SIG-M5 treated with dmso at 0.1 percent for 504 hours (cell line): Measurements from ENCODE around the gene SYNC.
"Not testable (repeated sequence)": the region's sequence is repeated elsewhere in the genome, so short reads cannot be mapped to it uniquely, and the experiment has no call there.

Experiments
- DNase-seq: peaks from one replicate; lab custom pipeline; 2025; ENCODE audit not compliant: unreplicated experiment; lab: John Stamatoyannopoulos, UW

The SYNC gene

DNA sequence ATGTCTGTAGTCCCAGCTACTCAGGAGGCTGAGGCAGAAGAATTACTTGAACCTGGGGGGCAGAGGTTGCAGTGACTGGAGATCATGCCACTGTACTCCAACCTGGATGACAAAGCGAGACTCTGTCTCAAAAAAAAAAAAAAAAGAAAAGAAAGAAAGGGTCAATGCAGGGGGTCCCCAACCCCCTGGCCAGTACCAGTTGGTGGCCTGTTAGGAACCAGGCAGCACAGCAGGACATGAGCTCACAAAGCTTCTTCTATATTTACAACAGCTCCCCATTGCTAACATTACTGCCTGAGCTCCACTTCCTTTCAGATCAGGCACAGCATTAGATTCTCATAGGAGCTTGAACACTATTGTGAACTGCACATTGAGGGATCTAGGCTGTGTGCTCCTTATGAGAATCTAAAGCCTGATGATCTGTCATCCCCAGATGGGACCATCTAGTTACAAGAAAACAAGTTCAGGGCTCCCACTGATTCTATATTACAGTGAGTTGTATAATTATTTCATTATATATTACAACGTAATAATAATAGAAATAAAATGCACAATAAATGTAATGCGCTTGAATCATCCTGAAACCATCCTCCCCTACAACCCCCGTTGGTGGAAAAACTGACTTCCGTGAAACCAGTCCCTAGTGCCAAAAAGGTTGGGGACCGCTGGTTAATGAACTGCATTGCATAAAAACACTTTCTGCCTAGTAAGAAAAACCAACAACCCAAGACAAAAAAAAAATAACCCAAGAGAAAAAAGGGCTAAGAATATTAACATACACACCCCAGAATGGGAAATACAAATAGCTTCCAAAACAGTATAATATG is 55.0 kb downstream of the SYNC start:
- DNase-seq = no peak

DNA sequence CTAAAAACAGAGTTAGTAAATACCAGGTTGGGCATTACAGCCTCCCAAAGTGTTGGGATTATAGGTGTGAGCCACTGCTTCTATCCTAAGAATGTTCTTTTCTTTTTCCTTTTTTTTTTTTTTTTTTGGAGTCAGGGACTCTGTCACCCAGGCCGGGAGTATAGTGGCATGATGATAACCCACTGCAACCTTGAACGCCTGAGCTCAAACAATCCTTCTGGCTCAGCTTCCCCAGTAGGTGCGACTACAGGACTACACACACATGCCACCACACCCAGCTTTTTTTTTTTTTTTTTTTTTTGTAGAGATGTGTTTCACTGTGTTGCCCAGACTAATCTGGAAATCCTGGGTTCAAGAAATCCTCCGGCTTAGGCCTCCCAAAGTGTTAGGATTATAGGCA is 58.1 kb downstream of the SYNC start:
- no peak for DNase-seq

DNA sequence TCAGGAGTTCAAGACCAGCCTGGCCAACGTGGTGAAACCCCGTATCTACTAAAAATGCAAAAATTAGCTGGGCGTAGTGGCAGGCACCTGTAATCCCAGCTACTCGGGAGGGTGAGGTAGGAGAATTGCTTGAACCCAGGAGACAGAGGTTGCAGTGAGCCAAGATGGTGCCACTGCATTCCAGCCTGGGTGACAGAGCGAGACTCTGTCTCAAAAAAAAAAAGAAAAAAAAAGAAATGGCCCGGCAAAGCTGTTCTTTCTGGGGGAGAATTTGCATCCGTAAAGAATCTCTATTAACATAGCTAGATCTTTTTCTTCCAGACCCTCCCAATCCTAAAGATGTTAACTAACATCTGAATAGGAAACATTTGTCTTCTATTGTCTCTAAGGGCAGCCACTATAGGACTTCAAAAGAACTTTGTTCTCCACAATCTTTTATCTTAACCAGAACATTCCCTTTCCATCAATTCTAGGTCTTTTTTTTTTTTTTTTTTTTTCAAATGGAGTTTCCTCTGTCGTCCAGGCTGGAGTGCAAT is 60.2 kb downstream of the SYNC start:
- not testable (repeated sequence) for DNase-seq

DNA sequence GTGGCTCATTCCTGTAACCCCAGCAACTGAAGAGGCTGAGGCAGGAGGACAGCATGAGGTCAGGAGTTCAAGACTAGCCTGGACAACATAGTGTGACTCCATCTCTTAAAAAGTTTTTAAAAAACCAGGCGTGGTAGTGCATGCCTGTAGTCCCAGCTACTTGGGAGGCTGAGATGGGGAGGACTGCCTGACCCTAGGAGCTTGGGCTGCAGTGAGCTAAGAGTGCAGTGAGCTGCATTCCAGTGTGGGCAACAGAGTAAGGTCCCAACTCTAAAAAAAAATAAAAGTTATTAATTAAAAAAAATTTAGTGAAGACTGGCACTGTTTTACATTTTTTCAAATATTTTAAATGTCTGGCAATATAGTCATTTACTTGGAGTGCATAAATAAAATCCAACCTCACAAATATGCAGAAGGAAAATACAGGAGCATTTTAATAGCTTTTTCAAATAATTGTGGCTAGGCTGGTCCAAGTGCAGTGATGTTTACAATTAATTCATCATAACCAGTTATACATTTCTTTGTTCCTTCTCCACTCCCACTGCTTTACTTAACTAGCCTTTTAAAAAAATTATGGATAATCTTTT is 63.0 kb downstream of the SYNC start:
- no peak for DNase-seq

DNA sequence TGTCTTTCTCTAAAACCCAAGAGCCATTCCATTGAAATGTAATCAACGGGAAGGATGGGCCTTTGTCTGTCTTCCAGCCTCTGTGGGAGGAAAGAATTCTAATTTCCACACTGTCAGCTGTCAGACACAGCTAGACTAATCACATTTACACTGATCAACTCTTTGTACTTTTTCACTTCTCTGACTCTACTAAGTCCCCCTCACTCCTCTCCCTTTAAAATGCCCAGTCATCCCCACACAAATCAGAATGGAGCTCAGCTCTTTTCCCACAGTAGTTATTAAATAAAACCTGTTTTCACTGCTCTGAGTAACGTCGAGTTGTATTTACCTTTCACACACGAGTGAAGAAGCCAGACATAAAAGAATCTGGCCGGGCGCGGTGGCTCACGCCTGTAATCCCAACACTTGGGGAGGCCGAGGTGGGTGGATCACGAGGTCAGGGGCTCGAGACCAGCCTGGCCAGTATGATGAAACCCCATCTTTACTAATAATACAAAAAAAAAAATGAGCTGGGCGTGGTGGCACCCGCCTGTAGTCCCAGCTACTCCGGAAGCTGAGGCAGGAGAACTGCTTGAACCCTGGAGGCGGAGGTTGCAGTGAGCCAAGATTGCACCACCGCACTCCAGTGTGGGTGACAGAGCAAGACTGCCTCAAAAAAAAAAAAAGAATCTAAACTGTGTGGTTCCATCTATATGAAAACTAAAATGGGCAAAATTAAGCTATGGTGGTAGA is 65.5 kb downstream of the SYNC start:
- DNase-seq = peak; percentile 23

DNA sequence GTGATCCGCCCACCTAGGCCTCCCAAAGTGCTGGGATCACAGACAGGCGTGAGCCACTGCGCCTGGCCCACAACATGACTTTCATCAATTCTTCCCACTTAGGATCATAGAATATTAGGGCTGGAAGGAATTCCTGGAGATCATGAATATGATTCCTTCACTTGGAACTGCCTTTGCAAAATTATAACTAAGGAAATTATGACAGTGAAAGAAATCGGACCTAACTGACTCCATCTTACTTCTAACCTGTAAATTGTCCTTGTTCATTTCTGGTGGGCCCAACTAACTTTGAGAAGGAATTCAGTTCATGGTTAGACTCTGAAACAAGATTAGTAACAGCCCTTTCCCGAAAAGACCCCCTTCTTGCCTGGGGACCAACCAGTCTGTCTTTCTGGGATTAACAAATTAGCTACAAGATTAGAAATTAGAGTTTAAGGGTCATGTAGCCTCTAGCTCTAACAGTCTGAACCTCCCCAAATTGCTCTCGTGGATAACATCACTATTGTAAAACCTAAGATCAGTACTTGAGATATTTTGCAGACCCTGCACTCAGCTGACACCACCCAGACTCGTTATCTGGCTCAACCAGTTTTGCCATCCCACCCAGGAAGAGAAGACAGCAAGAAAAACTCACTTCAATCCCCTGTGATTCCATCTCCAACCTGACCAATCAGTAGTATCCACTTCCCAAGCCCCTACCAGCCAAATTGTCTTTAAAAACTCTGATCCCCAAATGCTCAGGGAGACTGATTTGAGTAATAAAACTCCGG is 66.9 kb downstream of the SYNC start:
- DNase-seq = no peak

DNA sequence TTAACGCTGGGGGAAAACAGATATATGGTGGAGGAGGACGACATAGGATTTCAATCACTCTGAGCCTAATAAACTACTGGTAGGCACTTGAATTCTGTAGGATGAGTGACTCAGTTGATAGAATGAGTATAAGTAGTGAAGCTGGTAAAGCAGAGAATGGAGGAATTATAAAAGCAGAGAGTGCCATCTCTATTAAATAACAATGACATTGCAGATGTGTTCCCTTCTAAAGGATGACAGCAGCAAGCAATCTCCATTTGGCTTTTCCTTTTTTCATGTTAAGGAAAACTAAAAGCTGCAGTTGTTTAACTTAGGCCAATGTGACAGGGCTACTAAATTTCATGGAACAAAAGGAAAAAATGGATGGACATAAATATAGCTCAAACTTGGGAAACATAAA is 69.7 kb downstream of the SYNC start:
- DNase-seq = no peak

DNA sequence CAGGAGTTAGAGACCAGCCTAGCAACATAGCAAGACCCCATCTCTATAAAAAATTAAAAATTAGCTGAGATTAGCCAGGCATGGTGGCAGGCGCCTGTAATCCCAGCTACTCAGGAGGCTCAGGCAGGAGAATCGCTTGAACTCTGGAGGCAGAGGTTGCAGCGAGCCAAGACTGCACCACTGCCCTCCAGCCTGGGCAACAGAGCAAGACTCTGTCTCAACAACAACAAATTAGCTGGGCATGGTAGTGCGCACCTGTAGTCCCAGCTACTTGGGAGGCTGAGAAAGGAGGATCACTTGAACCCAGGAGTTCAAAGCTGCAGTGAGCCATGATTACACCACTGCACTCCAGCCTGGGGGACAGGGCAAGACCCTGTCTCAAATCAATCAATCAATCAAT is 72.4 kb downstream of the SYNC start:
- DNase-seq = not testable (repeated sequence)
